Activated T-helper 1 cell treated with anti-CD3 and anti-CD28 coated beads, Interleukin-12 subunit alpha, Interleukin-12 subunit beta, Interleukin-2, Interleukin-4 antibody, amounts not matched to agents 30 ng/mL and 10 ng/mL and 1 ng/mL, durations not matched to agents 14 hours and 24 hours and 36 hours (primary cell): ENCODE data around the gene FRMD7. TPM values are rescaled to one million over a fixed set of nuclear protein-coding genes. Genes with fewer than 3 reads are reported as not detected.
"Not testable (repeated sequence)": the region's sequence is repeated elsewhere in the genome, so short reads cannot be mapped to it uniquely, and the experiment has no call there.

Experiments
- DNase-seq: peaks from one replicate; pipeline ENCODE4 v3.0.0; 2021; ENCODE audit warnings: low spot score
- H3K27ac Mint-ChIP-seq: one replicate; pipeline ENCODE4 v1.8.0; 2021; ENCODE audit warnings: mild to moderate bottlenecking, mixed read lengths
- H3K27me3 Mint-ChIP-seq: one replicate; pipeline ENCODE4 v1.8.0; 2022; ENCODE audit warnings: mild to moderate bottlenecking, moderate library complexity, mixed read lengths; ENCODE audit not compliant: insufficient read depth
- H3K36me3 Mint-ChIP-seq: one replicate; pipeline ENCODE4 v1.8.0; 2021; ENCODE audit warnings: low read depth, mixed read lengths
- H3K4me1 Mint-ChIP-seq: one replicate; pipeline ENCODE4 v1.8.0; 2021; ENCODE audit warnings: low read depth, mixed read lengths
- H3K4me3 Mint-ChIP-seq: one replicate; pipeline ENCODE4 v1.8.0; 2021; ENCODE audit warnings: mild to moderate bottlenecking, moderate library complexity, mixed read lengths
- H3K9me3 Mint-ChIP-seq: one replicate; pipeline ENCODE4 v1.8.0; 2021; ENCODE audit warnings: mixed read lengths
- intact Hi-C: fragments of 100-400 bp; cut with micrococcal nuclease; formaldehyde crosslinking; loops from one replicate; pipeline ENCODE4 v1.15.1; 2024
- total RNA-seq: library from RNA; stranded (reverse); gene quantifications from 2 replicates; pipeline ENCODE4 v1.2.3, GENCODE V29; 2022

The FRMD7 gene
- total RNA-seq, 1 donor from 2014 or later = not detected

DNA sequence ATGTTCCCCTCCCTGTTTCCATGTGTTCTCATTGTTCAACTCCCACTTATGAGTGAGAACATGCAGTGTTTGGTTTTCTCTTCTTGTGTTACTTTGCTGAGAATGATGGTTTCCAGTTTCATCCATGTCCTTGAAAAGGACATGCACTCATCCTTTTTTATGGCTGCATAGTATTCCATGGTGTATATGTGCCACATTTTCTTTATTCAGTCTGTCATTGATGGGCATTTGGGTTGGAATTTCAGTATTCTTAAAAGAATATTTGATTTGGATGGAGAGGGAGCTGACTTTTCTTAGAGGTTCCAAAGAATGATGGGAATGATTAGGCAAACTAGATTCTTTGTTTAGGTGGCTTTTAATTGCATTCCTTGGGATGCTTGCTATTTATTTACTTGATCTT lies 76.0 kb downstream of the FRMD7 start:
- H3K4me3 Mint-ChIP-seq, H3K27ac Mint-ChIP-seq, H3K36me3 Mint-ChIP-seq, DNase-seq, H3K4me1 Mint-ChIP-seq, H3K9me3 Mint-ChIP-seq, intact Hi-C loops, H3K27me3 Mint-ChIP-seq: not testable (repeated sequence)

DNA sequence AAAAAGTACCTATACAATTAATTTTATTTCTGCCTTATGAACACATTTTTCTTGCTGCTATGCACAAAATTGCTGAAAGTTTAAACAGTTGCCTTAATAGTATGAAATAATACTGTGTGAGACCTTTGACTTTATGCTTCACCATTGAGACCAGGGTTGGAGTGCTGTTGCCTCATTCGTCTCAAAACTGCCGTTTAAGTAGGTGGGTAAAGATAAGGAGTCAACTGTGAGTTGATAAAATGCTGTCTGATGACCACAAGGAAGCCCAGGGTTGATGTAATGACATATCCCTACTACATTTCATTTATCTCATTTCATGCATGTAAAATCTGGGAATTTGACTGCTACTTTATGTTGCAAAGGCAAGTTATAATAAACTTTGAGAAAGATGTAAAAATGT lies 81.3 kb downstream of the FRMD7 start:
- intact Hi-C loops = no loop called here
- no peak overlapping the region for H3K27ac Mint-ChIP-seq
- no peaks in the 10 kb centered on the region for H3K27me3 Mint-ChIP-seq
- no peak for DNase-seq
- peaks cover 3% of the 10 kb centered on the region for H3K9me3 Mint-ChIP-seq
- H3K4me1 Mint-ChIP-seq = no peaks in the 10 kb centered on the region
- H3K4me3 Mint-ChIP-seq = no peak overlapping the region
- H3K36me3 Mint-ChIP-seq = peaks cover 2% of the 10 kb centered on the region

DNA sequence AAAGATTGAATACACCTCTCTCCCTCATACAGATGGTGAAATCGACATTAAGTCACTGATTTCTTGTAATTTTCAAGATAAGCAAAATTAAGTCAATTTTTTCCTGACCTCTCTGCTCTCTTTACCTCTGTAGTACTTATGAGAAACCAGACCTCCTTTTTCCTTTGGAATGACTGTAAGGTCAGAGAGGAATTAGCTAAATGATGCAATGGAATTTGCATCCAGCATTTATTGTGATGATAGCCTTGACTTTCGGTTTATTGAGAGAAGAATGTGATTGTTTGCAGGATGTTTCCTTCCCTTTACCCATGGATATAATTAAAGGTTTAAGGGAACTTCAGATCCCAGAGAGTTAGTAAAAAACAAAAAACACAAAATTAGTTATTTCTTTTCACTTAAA lies 82.4 kb downstream of the FRMD7 start:
- H3K27ac Mint-ChIP-seq = no peak overlapping the region
- H3K4me1 Mint-ChIP-seq = peaks cover 5% of the 10 kb centered on the region
- peaks cover 2% of the 10 kb centered on the region for H3K36me3 Mint-ChIP-seq
- no peaks in the 10 kb centered on the region for H3K27me3 Mint-ChIP-seq
- intact Hi-C loops = no loop called here
- DNase-seq = no peak
- no peak overlapping the region for H3K4me3 Mint-ChIP-seq
- H3K9me3 Mint-ChIP-seq = no peaks in the 10 kb centered on the region

DNA sequence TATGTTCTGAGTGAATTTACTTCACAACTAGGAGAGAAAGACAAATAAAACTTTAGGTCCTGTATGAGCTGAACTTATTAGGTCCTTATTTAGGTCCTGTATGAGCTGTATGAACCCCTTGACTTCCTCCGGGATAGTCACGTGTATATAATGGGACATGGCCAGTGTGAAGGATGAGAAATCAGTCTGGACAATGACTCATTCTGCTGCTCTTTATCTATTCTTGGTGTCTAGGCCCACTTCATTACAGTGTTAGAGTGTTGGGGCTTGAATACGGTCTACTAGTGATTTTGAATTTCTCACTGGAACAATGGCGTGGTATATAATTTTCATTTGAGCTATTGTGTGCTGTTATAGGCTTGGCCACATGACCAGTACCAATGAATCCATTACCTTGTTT lies 82.9 kb downstream of the FRMD7 start:
- DNase-seq = no peak
- Mint-ChIP-seq H3K4me3 (no peak overlapping the region), H3K27ac (no peak overlapping the region), H3K4me1 (peaks cover 5% of the 10 kb centered on the region), H3K36me3 (peaks cover under 1% of the 10 kb centered on the region), H3K9me3 (no peaks in the 10 kb centered on the region), H3K27me3 (no peaks in the 10 kb centered on the region)
- intact Hi-C loops = no loop called here

DNA sequence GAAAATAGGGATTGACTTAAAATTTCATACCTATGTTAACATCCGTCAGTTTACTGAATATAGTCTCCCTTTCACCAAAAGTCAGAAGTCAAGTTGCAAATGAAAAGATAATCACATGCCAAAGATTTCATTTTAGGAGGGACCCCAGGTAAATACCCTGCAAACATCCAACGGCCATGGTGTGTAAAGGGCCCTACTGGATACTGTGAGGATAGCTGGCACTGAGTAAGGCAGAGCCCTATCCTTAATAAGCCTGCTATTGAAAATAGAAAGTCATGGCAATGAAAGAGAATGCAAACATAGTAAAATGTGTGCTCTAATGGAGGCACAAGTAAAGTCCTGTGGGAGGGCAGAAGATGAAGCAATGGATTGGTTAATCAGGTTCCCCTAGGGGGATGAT lies 83.8 kb downstream of the FRMD7 start:
- intact Hi-C loops = no loop called here
- H3K9me3 Mint-ChIP-seq = no peaks in the 10 kb centered on the region
- peak overlapping the region; percentile 3 for H3K27ac Mint-ChIP-seq
- DNase-seq = no peak
- no peaks in the 10 kb centered on the region for H3K36me3 Mint-ChIP-seq
- H3K4me3 Mint-ChIP-seq = no peak overlapping the region
- H3K27me3 Mint-ChIP-seq = no peaks in the 10 kb centered on the region
- H3K4me1 Mint-ChIP-seq = peaks cover 5% of the 10 kb centered on the region

DNA sequence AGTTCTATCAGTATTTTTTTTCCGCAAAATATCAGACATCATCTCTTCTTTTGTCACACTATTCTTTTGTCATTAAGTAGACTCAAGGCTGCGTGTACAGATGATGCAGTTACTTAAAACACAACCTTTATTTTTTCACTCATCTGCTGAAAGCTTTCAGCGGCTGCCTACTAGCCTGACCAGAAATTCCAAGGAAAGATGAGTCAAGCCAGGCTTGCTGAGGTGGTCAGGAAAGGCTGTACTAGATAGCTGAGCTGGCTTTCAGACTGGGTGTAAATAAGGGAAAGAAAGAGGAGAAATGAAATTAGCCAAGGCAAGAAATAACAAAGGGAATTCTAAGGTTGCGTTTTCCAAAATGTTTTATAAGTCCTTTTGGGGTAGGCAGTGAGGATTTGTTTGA lies 86.8 kb downstream of the FRMD7 start:
- H3K9me3 Mint-ChIP-seq = no peaks in the 10 kb centered on the region
- intact Hi-C loops = no loop called here
- no peak overlapping the region for H3K27ac Mint-ChIP-seq
- H3K36me3 Mint-ChIP-seq = peaks cover 3% of the 10 kb centered on the region
- H3K4me1 Mint-ChIP-seq = peaks cover 9% of the 10 kb centered on the region
- no peak for DNase-seq
- no peaks in the 10 kb centered on the region for H3K27me3 Mint-ChIP-seq
- no peak overlapping the region for H3K4me3 Mint-ChIP-seq

DNA sequence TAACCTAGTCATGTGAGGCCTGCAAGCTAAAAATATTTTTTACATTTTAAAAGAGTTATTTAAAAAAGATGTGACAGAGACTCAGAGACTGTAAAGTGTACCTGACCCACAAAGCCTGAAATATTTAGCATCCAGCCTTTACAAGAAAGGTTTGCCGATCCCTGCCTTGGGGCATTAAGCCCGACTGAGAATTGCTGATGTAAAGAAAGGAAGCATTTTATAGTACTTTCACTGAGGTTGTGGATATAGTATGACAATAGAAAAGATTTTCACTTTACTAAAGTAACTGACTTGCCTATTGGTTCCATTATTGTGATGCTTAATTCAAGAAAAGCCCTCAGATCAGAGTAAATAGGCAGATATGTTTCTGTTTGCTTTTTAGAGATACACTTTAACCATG lies 87.8 kb downstream of the FRMD7 start:
- Mint-ChIP-seq H3K27ac (no peak overlapping the region), H3K36me3 (peaks cover 3% of the 10 kb centered on the region), H3K4me3 (no peak overlapping the region), H3K27me3 (no peaks in the 10 kb centered on the region), H3K9me3 (no peaks in the 10 kb centered on the region), H3K4me1 (peaks cover 15% of the 10 kb centered on the region)
- intact Hi-C loops = no loop called here
- no peak for DNase-seq

DNA sequence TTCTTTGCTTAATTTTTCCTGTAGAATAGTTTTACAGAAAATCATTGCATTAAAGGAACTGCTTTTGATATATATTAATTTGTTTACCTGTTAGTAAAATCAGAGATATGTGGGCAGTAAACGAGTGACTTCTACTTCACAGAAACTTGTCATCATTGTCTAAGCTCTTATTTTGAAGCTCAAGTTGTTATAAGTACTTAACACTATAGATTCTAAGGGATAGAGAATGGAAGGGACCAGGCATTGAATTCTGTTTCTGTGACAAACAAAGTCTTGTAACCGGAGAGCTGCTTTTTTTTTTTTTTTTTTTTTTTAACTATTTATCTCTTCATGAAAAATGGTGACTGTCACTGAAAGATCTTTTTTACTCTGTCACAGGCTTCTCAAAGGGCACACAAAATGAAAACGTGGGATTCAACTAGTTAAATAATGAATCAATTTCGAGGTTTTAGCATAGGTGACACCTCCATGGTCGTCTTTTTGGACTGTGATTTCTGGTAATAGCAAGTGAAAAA lies 90.3 kb downstream of the FRMD7 start:
- H3K27me3 Mint-ChIP-seq = no peaks in the 10 kb centered on the region
- no peak overlapping the region for H3K27ac Mint-ChIP-seq
- intact Hi-C loops = no loop called here
- H3K36me3 Mint-ChIP-seq = peaks cover 3% of the 10 kb centered on the region
- H3K4me1 Mint-ChIP-seq = peaks cover 32% of the 10 kb centered on the region
- no peak overlapping the region for H3K4me3 Mint-ChIP-seq
- no peaks in the 10 kb centered on the region for H3K9me3 Mint-ChIP-seq
- no peak for DNase-seq

DNA sequence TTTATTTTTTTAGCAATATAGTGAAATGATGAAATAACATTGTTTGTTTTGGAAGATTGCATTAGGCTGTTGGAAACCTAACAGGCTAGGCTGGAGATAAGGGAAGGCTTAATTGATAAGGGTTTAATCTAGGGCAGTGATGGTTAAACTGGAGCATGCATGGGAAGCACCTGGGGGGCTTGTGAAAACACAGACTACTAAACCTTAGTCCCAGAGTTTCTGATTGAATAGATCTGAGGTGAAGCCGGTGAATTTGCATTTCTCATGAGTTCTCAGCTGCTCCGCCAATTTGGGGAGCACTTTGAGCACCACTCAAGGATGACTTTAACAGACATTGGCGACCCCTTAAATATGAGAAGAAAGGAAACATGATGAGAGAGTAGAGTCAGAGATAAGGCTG lies 93.2 kb downstream of the FRMD7 start:
- H3K9me3 Mint-ChIP-seq = no peaks in the 10 kb centered on the region
- intact Hi-C loops = no loop called here
- DNase-seq = no peak
- peaks cover 50% of the 10 kb centered on the region for H3K4me1 Mint-ChIP-seq
- H3K4me3 Mint-ChIP-seq = no peak overlapping the region
- H3K36me3 Mint-ChIP-seq = peaks cover 9% of the 10 kb centered on the region
- H3K27me3 Mint-ChIP-seq = no peaks in the 10 kb centered on the region
- H3K27ac Mint-ChIP-seq = no peak overlapping the region

DNA sequence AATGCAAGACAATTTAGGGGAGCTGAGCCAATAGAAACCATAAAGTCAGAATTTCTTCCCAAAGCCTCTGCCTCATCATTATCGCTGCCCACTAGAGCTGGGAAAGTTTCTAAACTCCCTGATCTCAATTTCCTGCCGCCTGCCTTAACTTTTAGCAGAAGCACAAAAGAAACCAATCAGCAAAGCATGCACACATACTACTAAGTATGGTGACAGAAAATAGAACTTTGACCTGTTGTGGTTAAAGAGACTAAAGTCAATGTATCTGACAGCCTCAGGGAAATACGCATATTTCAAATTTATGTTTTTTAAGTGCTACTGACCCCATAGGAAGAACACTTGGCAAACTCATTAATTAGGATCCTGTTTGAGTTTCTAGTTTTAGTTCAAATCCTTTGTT lies 94.7 kb downstream of the FRMD7 start:
- Mint-ChIP-seq H3K4me3 (no peak overlapping the region), H3K4me1 (peaks cover 65% of the 10 kb centered on the region)

DNA sequence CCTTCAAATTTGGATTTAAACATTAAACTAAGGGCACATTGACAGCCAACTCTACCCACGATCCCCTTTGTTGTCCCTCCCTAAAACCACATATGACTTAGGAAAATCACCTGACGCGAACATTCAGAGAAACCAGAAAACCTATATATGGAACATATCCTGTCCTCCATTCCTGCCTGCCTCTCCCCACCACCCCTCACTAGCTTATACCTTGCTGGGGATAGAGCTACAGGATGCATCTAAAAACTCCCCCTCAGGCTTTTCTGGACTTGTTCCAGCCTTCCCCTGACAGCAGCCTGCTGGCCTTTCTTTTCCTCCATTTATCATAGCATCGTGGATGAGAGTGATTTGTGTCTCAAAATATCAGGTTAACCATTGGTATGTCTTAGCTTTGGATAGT lies 96.0 kb downstream of the FRMD7 start:
- intact Hi-C loops = no loop called here
- no peak for DNase-seq
- Mint-ChIP-seq H3K27me3 (no peaks in the 10 kb centered on the region), H3K9me3 (no peaks in the 10 kb centered on the region), H3K4me3 (peak overlapping the region; percentile 51), H3K27ac (peak overlapping the region; percentile 58), H3K4me1 (peaks cover 70% of the 10 kb centered on the region), H3K36me3 (peaks cover 20% of the 10 kb centered on the region)

More for the DNA sequence above, 94.7 kb downstream of the FRMD7 start:
- Mint-ChIP-seq H3K36me3 (peaks cover 16% of the 10 kb centered on the region), H3K9me3 (no peaks in the 10 kb centered on the region), H3K27ac (no peak overlapping the region), H3K27me3 (no peaks in the 10 kb centered on the region)
- intact Hi-C loops = loop anchor here (1.0 kb wide), 1 partner anchor 9 kb away; no protein-coding TSS in a partner anchor
- no peak for DNase-seq

DNA sequence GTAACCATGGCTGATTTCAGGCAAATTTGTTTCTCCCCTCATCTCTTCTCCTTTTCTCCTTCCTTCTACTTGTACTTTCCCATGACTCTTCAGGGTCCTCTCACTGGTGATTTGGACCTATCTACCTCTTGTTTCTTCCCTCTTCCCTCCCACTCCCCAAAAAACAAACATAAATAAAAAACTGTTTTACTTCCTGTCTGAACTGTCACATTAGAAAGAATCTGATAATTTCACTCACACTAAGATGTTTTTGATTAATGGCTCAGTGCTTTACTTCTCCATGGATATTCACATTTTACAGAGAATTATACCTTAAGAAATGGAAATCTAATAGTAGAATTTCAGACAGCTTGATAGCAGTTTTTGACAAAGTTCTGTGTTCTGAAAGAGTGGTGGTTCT lies 97.6 kb downstream of the FRMD7 start:
- peaks cover 69% of the 10 kb centered on the region for H3K4me1 Mint-ChIP-seq
- H3K27ac Mint-ChIP-seq = no peak overlapping the region
- no peak overlapping the region for H3K4me3 Mint-ChIP-seq
- no peaks in the 10 kb centered on the region for H3K9me3 Mint-ChIP-seq
- intact Hi-C loops = no loop called here
- DNase-seq = no peak
- H3K27me3 Mint-ChIP-seq = no peaks in the 10 kb centered on the region
- peaks cover 20% of the 10 kb centered on the region for H3K36me3 Mint-ChIP-seq
